Endothelial cell of umbilical vein (primary cell): ENCODE results near the gene ENKD1. TPM values are rescaled to one million over a fixed set of nuclear protein-coding genes. Genes with fewer than 3 reads are reported as not detected.

Experiments used
- BruUV-seq: library from RNA; stranded (reverse); fragments of 400-500 nt; replicated peaks from 2 replicates; lab custom pipeline; 2021; lab: Mats Ljungman, UMichigan
- CTCF ChIA-PET: fragments of 300-600, 350-600 bp; sonication (Branson Sonifier 250); formaldehyde crosslinking; loops from one replicate; lab custom pipeline; 2021; ENCODE audit warnings: antibody characterized with exemption, inconsistent platforms; lab: Charles Lee
- POLR2A ChIA-PET: fragments of 300-600, 350-600 bp; sonication (Branson Sonifier 250); formaldehyde crosslinking; loops from one replicate; lab custom pipeline; 2021; ENCODE audit warnings: antibody characterized with exemption, inconsistent platforms; lab: Charles Lee
- DNase-seq: peaks from one replicate; pipeline ENCODE4 v3.0.0-alpha.2; 2011; ENCODE audit warnings: low read depth, low spot score
- FAIRE-seq: peaks from 2 replicates; lab custom pipeline; 2011; peaks lifted over from hg19 to GRCh38; lab: Jason Lieb, UNC
- H2AFZ ChIP-seq: 2 replicates; pipeline ENCODE4 v1.6.0; 2012; ENCODE audit warnings: low read depth, low read length, control low read depth, inconsistent platforms
- H3K27ac ChIP-seq: 2 replicates; pipeline ENCODE4 v1.5.1; 2011; ENCODE audit warnings: low read depth, mild to moderate bottlenecking, control low read depth, low read length, moderate library complexity; ENCODE audit not compliant: insufficient read depth
- H3K27me3 ChIP-seq, 2 experiments: 2 replicates each; pipeline versions ENCODE4 v1.6.0 to v1.6.1; 2011; ENCODE audit warnings: low read length in 2 of 2, mixed read lengths in 1 of 2; ENCODE audit not compliant: control insufficient read depth in 2 of 2, insufficient read depth in 2 of 2
- H3K36me3 ChIP-seq, 2 experiments: 2 replicates in 1 of 2; 3 replicates in 1 of 2; pipeline ENCODE4 v1.5.1; 2011; ENCODE audit warnings: low read length in 2 of 2, mild to moderate bottlenecking in 1 of 2, moderate library complexity in 1 of 2; ENCODE audit not compliant: control insufficient read depth in 2 of 2, insufficient read depth in 2 of 2; ENCODE audit errors: extremely low read depth in 1 of 2
- H3K4me1 ChIP-seq: 3 replicates; pipeline ENCODE4 v1.5.1; 2011; ENCODE audit warnings: mild to moderate bottlenecking, low read length; ENCODE audit not compliant: control insufficient read depth, insufficient read depth; ENCODE audit errors: extremely low read depth
- H3K4me2 ChIP-seq: 2 replicates; pipeline ENCODE4 v1.6.1; 2011; ENCODE audit warnings: low read length, control low read depth, mixed read lengths; ENCODE audit not compliant: insufficient read depth
- H3K4me3 ChIP-seq, 3 experiments: fragments of 200-600 bp in 1 of 3; sonication (generic), shearing (Covaris generic) in 1 of 3; replicated peaks in 1 of 3; 2 replicates each; pipeline ENCODE4 v1.5.1; 2011 to 2016; ENCODE audit warnings: control low read depth in 3 of 3, low read length in 3 of 3, mild to moderate bottlenecking in 2 of 3, inconsistent platforms in 1 of 3, low read depth in 1 of 3, moderate library complexity in 1 of 3; ENCODE audit not compliant: insufficient read depth in 1 of 3
- H3K79me2 ChIP-seq: 2 replicates; pipeline ENCODE4 v1.6.0; 2012; ENCODE audit warnings: low read length, inconsistent platforms; ENCODE audit not compliant: control insufficient read depth, insufficient read depth
- H3K9ac ChIP-seq: replicated peaks from 2 replicates; pipeline ENCODE3; 2011; ENCODE audit warnings: low read length, control low read depth; ENCODE audit not compliant: insufficient read depth; ENCODE audit errors: extremely low read depth
- H3K9me1 ChIP-seq: replicated peaks from 3 replicates; pipeline ENCODE4 v1.6.0; 2011; ENCODE audit warnings: mild to moderate bottlenecking, low read length; ENCODE audit not compliant: control insufficient read depth, insufficient read depth; ENCODE audit errors: extremely low read depth
- H3K9me3 ChIP-seq: replicated peaks from 2 replicates; pipeline ENCODE4 v1.5.1; 2012; ENCODE audit warnings: low read length, inconsistent platforms; ENCODE audit not compliant: control insufficient read depth, insufficient read depth
- H4K20me1 ChIP-seq: replicated peaks from 2 replicates; pipeline ENCODE3; 2011; ENCODE audit warnings: mild to moderate bottlenecking, low read length; ENCODE audit not compliant: control insufficient read depth, insufficient read depth; ENCODE audit errors: extremely low read depth
- EZH2 ChIP-seq: IDR thresholded peaks from 2 replicates; pipeline ENCODE4 v1.6.1; 2012; ENCODE audit warnings: borderline replicate concordance, low read depth, mild to moderate bottlenecking, moderate library complexity, low read length, inconsistent platforms; ENCODE audit not compliant: severe bottlenecking
- FOS ChIP-seq: IDR thresholded peaks from 2 replicates; pipeline ENCODE4 v1.6.1; 2011; ENCODE audit warnings: mild to moderate bottlenecking, low read length, moderate library complexity, borderline replicate concordance; ENCODE audit not compliant: insufficient read depth
- GATA2 ChIP-seq: IDR thresholded peaks from 2 replicates; pipeline ENCODE4 v1.7.0; 2011; ENCODE audit warnings: low read depth, mild to moderate bottlenecking, moderate library complexity, mixed read lengths, low read length; ENCODE audit not compliant: insufficient read length, insufficient read depth
- JUN ChIP-seq: IDR thresholded peaks from 2 replicates; pipeline ENCODE4 v1.6.1; 2011; ENCODE audit warnings: borderline replicate concordance, low read depth; ENCODE audit not compliant: insufficient read length, insufficient read depth
- MYC ChIP-seq: IDR thresholded peaks from one replicate; pipeline ENCODE4 v1.6.1; 2011; ENCODE audit warnings: mild to moderate bottlenecking, low read depth, low read length
- POLR2A ChIP-seq: IDR thresholded peaks from 2 replicates; pipeline ENCODE4 v1.6.1; 2012; ENCODE audit warnings: low read depth, mild to moderate bottlenecking, control low read depth, low read length
- POLR2AphosphoS5 ChIP-seq: IDR thresholded peaks from 2 replicates; pipeline ENCODE4 v1.6.1; 2012; ENCODE audit warnings: low read depth, mild to moderate bottlenecking, control low read depth, low read length, moderate library complexity; ENCODE audit not compliant: insufficient read depth
- dilution Hi-C: fragments of 300-500 bp; cut with MboI; formaldehyde crosslinking; loops from one replicate; pipeline ENCODE4 v1.15.0; 2019; ENCODE audit warnings: low sequenced_read_pairs; ENCODE audit not compliant: extremely low pct_ligation_motif_present
- intact Hi-C: fragments of 100-400 bp; cut with micrococcal nuclease; formaldehyde crosslinking; loops from one replicate; pipeline ENCODE4 v1.10.0; 2022
- polyA plus RNA-seq, 4 experiments: library from polyadenylated mRNA; depleted of rRNA in 3 of 4; stranded (reverse) in 3 of 4; unstranded in 1 of 4; fragments of >200 nt; gene quantifications; 2 replicates each; pipeline versions ENCODE4 v1.2.1 to v1.2.3, GENCODE V29; 2011 to 2012; ENCODE audit warnings: missing spikeins in 1 of 4
- total RNA-seq: library from RNA; stranded (reverse); gene quantifications from 2 replicates; pipeline ENCODE4 v1.2.3, GENCODE V29; 2021
- TF ChIP-seq, protein P1 (sequence below), 2 donors: IDR thresholded peaks; 1 replicate in 1 of 2; 2 replicates in 1 of 2; pipeline ENCODE4 v1.5.1; 2011; ENCODE audit warnings: low read length in 2 of 2, mild to moderate bottlenecking in 2 of 2, moderate library complexity in 2 of 2, control low read depth in 1 of 2, inconsistent platforms in 1 of 2, low read depth in 1 of 2; ENCODE audit not compliant: insufficient read depth in 1 of 2; ENCODE audit errors: extremely low read depth in 1 of 2
- TF ChIP-seq, protein P2 (sequence below): IDR thresholded peaks from 2 replicates; pipeline ENCODE4 v1.6.1; 2011; ENCODE audit not compliant: insufficient read depth, insufficient read length

Gene ENKD1
- total and polyA plus RNA-seq, 2 donors (not counting 3 experiments of a cell fraction or from before 2014, with no cell fraction given) = 16.7 to 17.3 TPM

DNA sequence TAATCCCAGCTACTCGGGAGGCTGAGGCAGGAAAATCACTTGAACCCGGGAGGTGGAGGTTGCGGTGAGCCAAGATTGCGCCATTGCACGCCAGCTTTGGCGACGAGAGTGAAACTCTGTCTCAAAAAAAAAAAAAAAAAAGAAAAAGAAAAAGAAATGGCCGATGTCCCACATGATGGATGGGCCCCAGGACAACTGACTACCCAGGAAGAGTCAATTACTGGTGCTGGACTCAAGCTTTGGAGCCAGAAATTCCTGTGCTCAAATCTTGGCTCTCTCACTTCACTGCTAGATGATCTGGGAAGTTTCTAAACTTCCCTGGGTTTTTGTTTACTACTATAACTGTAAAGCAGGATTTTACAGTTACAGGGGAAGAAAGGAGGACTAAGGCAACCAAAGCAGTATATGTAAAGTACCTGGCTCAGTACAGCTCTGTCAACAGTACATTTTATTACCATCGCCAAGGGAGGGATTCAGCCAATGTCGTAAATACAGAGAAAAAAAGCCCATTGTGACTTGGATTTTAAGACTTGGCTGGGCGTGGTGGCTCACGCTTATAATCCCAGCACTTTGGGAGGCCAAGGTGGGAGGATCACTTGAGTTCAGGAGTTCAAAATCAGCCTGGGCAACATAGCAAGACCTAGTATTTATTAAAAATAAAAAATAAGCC, 11.9 kb upstream of the ENKD1 start:
- no peak overlapping the region for H3K27ac ChIP-seq
- no peak overlapping the region for H3K4me2 ChIP-seq
- ChIA-PET CTCF (interaction anchor here (2.4 kb wide), 1 partner anchor 138 kb away, joined by 18 read pairs; no protein-coding TSS in a partner anchor), POLR2A (no interaction called here)
- no peak overlapping the region for H3K9ac ChIP-seq
- TF ChIP-seq EZH2 (no peak), FOS (no peak), JUN (no peak), GATA2 (no peak), MYC (no peak), POLR2AphosphoS5 (no peak), POLR2A (no peak)
- TF ChIP-seq, protein P1, sequence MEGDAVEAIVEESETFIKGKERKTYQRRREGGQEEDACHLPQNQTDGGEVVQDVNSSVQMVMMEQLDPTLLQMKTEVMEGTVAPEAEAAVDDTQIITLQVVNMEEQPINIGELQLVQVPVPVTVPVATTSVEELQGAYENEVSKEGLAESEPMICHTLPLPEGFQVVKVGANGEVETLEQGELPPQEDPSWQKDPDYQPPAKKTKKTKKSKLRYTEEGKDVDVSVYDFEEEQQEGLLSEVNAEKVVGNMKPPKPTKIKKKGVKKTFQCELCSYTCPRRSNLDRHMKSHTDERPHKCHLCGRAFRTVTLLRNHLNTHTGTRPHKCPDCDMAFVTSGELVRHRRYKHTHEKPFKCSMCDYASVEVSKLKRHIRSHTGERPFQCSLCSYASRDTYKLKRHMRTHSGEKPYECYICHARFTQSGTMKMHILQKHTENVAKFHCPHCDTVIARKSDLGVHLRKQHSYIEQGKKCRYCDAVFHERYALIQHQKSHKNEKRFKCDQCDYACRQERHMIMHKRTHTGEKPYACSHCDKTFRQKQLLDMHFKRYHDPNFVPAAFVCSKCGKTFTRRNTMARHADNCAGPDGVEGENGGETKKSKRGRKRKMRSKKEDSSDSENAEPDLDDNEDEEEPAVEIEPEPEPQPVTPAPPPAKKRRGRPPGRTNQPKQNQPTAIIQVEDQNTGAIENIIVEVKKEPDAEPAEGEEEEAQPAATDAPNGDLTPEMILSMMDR (IDR thresholded peaks at IDR 0.05; ENCODE audit: extremely low read depth in 1 of 2, insufficient read depth in 1 of 2, low read depth in 1 of 2, low read length in 2 of 2) = no peak
- TF ChIP-seq, protein P2, sequence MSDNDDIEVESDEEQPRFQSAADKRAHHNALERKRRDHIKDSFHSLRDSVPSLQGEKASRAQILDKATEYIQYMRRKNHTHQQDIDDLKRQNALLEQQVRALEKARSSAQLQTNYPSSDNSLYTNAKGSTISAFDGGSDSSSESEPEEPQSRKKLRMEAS = no peak
- intact Hi-C loops = no loop called here
- FAIRE-seq (no peak), DNase-seq (no peak)
- no peaks in the 10 kb centered on the region for H3K9me1 ChIP-seq
- peaks cover 18% of the 10 kb centered on the region for H3K4me1 ChIP-seq
- no peaks in the 10 kb centered on the region for H4K20me1 ChIP-seq
- H3K79me2 ChIP-seq = no peaks in the 10 kb centered on the region
- H2AFZ ChIP-seq = no peak overlapping the region
- dilution Hi-C loops = loop anchor here (25.0 kb wide), 1 partner anchor 234 kb away; no protein-coding TSS in a partner anchor
- BruUV-seq = no TSS peak
- H3K9me3 ChIP-seq = no peaks in the 10 kb centered on the region
- peaks cover 0 to 21% of the 10 kb centered on the region in 2 experiments for H3K36me3 ChIP-seq
- H3K27me3 ChIP-seq = no peaks in the 10 kb centered on the region
- no peak overlapping the region for H3K4me3 ChIP-seq
